ENCODE results near the gene PRKCE.

Gene PRKCE

GRCh38 chr2:46147626-46148368 lies 496.3 kb downstream of the PRKCE start:
- Histone ChIP-seq H3K27ac (no peak overlapping the region), H3K27me3 (replicated peaks) (no peaks in the 10 kb centered on the region), H3K36me3 (replicated peaks) (peaks cover 20% of the 10 kb centered on the region), H3K4me3 (ENCODE audit: low read depth, low read length) (no peak overlapping the region)
- DNase-seq, result no peak
- no peak for TF ChIP-seq CTCF (IDR thresholded peaks at IDR 0.05; ENCODE audit: low read depth, low read length, missing control alignments)
- in situ Hi-C loops (cut with HindIII; ENCODE audit: low pct_ligation_motif_present, low sequenced_read_pairs), result no loop called here

- no peak overlapping the region for H3K27ac ChIP-seq
- in situ Hi-C loops (cut with HindIII; ENCODE audit: low pct_ligation_motif_present, low sequenced_read_pairs), result no loop called here
- TF ChIP-seq CTCF (IDR thresholded peaks at IDR 0.05; ENCODE audit: low read depth, low read length, missing control alignments), result no peak
- no peaks in the 10 kb centered on the region for H3K27me3 ChIP-seq (replicated peaks)
- no peak for DNase-seq
- H3K4me3 ChIP-seq (ENCODE audit: low read depth, low read length), result no peak overlapping the region
- peaks cover 20% of the 10 kb centered on the region for H3K36me3 ChIP-seq (replicated peaks)
Observed at GRCh38 chr2:46148369-46148736, 496.9 kb downstream of the PRKCE start.

- Histone ChIP-seq H3K27me3 (replicated peaks) (no peaks in the 10 kb centered on the region), H3K4me3 (ENCODE audit: low read depth, low read length) (no peak overlapping the region), H3K27ac (peak overlapping the region; percentile 46), H3K36me3 (replicated peaks) (peaks cover 17% of the 10 kb centered on the region)
- in situ Hi-C loops (cut with HindIII; ENCODE audit: low pct_ligation_motif_present, low sequenced_read_pairs), result no loop called here
- no peak for DNase-seq
- no peak for TF ChIP-seq CTCF (IDR thresholded peaks at IDR 0.05; ENCODE audit: low read depth, low read length, missing control alignments)
Observed at GRCh38 chr2:46150445-46150955, 499.0 kb downstream of the PRKCE start.

- in situ Hi-C loops (cut with HindIII; ENCODE audit: low pct_ligation_motif_present, low sequenced_read_pairs), result no loop called here
- TF ChIP-seq CTCF (IDR thresholded peaks at IDR 0.05; ENCODE audit: low read depth, low read length, missing control alignments), result no peak
- Histone ChIP-seq H3K4me3 (ENCODE audit: low read depth, low read length) (no peak overlapping the region), H3K36me3 (replicated peaks) (peaks cover 13% of the 10 kb centered on the region), H3K27ac (peak overlapping the region; percentile 46), H3K27me3 (replicated peaks) (no peaks in the 10 kb centered on the region)
- no peak for DNase-seq
Observed at GRCh38 chr2:46151577-46151976, 500.1 kb downstream of the PRKCE start.

GRCh38 chr2:46153996-46154753 lies 502.7 kb downstream of the PRKCE start:
- no peak overlapping the region for H3K4me3 ChIP-seq (ENCODE audit: low read depth, low read length)
- in situ Hi-C loops (cut with HindIII; ENCODE audit: low pct_ligation_motif_present, low sequenced_read_pairs), result no loop called here
- no peaks in the 10 kb centered on the region for H3K27me3 ChIP-seq (replicated peaks)
- TF ChIP-seq CTCF (IDR thresholded peaks at IDR 0.05; ENCODE audit: low read depth, low read length, missing control alignments), result no peak
- no peak for DNase-seq
- peaks cover 6% of the 10 kb centered on the region for H3K36me3 ChIP-seq (replicated peaks)
- no peak overlapping the region for H3K27ac ChIP-seq
